Activated CD8-positive, alpha-beta memory T cell treated with anti-CD3 and anti-CD28 coated beads for 4 hours (primary cell): ENCODE measurements around the gene ATG5.

Source experiments
- DNase-seq, 2 donors: peaks; one replicate each; pipeline ENCODE4 v3.0.0-alpha.2; 2020; ENCODE audit warnings: low read depth in 2 of 2

Gene ATG5

DNA sequence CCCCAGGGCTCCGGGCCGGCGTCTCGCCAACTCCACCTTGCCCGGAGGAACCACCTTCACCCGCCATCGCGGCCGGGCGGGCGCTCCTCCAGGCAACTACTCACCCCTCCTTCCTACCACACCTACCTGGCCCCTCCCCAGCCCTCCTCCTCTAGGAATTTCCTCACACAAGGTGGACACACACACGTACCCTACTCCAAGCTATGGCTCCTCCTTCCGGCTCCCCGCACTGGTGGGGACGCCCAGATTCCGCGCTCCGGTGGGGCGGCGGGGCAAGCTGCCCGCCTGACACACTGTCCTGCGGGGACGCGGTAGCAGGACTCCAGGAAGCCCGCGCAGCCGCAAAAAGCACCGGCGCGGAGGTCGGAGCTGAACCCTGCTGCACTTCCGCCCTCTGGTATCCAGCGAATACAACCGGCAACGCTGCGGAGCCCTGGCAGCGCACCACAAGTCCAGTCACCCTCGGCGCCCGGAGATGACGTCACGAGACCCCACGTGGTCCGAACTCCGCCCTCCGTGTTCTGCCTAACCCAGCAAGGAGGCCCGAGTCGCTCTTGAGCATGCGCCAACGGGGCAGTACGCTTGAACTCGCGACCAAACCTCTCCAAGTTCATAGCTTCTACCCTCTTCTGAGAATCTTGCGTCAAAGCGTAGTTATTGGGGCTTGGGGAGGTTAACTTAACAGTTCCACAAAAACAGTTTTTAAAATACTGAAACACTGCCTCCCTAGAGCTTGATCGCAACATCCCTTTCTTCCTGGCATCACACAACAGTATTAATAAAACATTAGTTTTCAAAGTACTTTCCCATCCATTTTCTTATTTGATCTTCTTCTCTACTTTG is at the start of gene ATG5:
Gene ATG5, minus strand, starts transcription at position 425 of the 843 bp plus-strand sequence. CDS start 9,552 bp downstream, outside the sequence.
- DNase-seq = peak; percentile 100

- no peak for DNase-seq
Observed at GRCh38 chr6:106373502-106374239, 48.1 kb upstream of the ATG5 start.

DNA sequence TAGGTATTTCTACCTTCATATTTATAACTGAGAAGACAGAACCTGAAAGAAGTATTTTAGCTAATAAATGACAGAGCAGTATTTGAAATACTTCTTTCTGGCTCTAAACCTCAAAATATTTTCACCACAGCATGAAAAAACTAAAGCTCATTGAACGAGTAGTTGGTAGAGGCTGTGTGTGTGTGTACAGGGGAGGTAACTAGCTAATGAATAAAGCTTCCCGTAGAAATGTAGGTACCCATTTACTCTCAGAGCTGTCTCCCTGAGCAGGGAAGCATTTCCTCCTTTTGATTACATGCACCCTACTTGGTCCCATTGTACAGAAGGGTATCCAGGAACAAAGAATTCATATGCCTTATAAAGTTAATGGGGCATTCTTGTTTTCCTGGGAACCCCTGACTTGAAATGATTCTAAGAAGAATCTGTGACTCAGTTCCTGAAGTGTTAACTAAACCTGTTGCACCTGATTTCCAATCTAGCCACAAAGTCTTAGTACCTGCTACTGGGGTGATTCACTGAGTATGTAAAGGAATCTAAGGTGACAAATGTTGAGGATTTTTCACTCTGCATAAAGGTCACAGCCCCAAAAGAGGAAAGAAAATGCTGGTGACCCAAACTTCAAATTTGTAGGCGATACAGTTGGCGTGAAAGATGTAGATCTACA is 47.4 kb upstream of the ATG5 start:
- DNase-seq = no peak

- no peak for DNase-seq
Observed at GRCh38 chr6:106370639-106371038, 45.1 kb upstream of the ATG5 start.

DNA sequence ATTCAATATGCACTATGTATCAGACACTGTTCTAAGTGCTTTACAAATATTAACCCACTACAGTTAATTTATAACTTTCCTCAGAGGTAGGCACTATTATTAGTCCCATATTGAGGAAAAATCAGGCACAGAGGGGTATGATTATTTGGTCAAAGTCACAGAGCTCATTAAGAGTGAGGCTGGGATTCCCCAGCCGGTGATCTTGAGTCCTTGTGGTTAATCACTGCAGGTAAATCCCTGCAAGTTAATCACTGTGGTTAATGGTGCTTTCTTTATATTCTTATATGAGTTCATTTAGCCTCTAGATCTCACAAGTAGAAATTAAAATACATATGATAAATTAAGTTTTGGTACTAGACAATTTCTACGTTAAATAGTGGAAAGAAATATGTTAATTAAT is 44.2 kb upstream of the ATG5 start:
- no peak for DNase-seq

DNA sequence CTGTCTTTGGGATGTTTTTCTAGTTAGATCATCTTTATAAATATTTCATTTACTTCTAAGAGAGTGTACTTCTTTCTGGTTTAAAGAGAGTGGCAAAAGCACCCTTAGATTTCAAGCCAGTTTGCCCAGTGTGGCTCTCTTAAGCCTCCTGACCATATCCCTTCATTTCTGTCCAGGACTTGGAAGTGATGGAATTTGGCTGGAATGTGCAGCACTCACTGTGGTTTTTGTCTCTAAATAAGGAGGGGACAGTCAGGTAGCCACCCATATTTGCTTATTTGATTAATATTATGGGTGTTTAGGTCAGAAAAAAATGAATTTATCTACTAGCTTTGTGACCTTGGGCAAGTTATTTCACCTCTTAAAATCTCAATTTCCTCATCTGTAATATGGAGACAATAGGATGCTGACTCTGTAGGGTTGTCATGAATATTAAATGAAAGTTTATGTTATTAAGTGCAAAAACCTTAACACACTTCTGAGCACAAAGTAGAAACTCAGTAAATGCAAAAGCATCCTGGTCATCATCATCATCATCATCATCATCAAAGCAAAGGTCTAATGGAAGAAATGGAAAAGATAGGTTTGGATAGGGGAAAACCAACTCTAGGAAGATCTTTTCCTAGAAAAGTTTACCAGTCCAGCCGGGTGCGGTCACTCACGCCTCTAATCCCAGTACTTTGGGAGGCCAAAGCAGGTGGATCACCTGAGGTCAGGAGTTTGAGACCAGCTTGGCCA is 38.0 kb upstream of the ATG5 start:
- no peak for DNase-seq

DNA sequence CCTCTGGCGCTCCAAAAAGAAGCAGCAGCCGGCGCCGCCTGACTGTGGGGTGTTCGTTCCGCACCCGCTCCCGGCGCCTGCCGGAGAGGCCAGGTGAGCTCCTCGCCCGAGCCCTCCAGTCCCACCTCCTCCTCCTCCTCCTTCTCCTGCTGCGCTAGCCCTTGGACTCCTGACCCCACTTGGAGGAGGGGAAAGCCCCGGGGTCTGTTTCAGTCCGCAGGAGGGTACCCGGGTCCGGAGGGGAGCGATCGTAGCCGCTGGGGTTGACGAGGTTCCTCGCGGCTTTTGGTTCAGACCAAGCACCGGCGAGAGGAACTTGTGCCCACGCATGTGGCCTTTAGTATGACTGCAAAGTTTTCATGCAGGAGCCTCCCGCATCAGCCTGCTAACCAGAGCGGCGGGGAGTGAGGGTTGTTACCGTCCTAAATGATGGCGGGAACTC is 35.5 kb upstream of the ATG5 start:
- DNase-seq = no peak

GRCh38 chr6:106360410-106360988 is 34.9 kb upstream of the ATG5 start, which contains the start of gene CRYBG1:
Gene CRYBG1 (plus strand): TSS chr6:106360717. CDS start chr6:106360909, 192 bp downstream.
- peak; percentile 3 to 18 for DNase-seq

GRCh38 chr6:106359959-106360409 is 34.4 kb upstream of the ATG5 start:
- no peak for DNase-seq

- DNase-seq = no peak
Observed at GRCh38 chr6:106356378-106356777, 30.8 kb upstream of the ATG5 start.

DNA sequence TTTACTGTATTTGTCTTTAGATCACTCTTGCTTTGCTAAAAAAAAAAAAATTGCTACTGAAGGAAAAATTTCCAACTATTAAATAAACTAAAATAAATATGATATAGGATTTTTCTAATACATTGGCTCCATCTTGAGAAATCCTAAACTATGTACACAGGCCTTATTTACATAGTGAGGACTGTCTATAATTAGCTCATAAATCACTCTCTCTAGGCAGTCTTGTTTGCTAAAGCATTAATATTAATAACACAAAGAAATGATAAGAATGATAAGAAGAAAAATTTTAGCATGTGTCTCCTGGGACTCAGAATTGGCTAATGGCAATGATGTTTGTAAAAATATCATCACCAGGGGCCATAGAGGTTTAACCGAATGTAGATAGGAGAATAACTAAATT is 21.7 kb upstream of the ATG5 start:
- no peak for DNase-seq

GRCh38 chr6:106339334-106340029 is 13.9 kb upstream of the ATG5 start:
- peak in 1 of 2 donors; percentile 12 for DNase-seq

DNA sequence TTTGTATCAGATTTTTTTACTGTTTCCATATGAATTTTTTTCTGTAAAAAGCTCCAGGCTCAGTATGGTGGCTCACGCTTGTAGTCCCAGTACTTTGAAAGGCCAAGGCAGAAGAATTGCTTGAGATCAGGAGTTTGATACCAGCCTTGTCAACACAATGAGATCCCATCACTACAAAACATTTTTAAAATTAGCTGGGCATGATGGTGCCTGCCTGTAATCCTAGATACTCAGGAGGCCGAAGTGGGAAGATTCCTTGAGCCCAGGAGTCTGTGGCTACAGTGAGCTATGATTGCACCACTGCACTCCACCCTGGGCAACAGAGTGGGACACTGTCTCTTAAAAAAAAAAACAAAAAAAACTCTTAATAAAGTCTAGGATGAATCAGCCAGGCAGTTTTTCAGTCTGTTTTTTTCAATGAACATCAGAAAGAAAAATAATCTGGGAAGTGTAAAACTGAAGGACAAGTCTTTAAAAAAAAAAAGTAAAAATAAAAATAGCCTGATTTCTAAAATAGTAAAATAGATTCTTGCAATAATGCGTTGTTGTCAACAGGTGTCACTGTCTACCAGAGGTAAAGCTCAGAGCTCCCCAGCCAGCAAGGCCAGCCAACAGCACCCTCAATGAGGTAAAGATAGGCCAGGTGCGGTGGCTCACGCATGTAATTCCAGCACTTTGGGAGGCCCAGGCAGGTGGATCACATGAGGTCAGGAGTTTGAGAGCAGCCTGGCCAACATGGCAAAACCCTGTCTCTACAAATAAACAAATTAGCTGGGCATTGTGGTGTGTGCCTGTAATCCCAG is 9.3 kb upstream of the ATG5 start:
- DNase-seq = peak in 1 of 2 donors; percentile 9

GRCh38 chr6:106324726-106325335 is 729 bp downstream of the ATG5 start:
- no peak for DNase-seq

DNA sequence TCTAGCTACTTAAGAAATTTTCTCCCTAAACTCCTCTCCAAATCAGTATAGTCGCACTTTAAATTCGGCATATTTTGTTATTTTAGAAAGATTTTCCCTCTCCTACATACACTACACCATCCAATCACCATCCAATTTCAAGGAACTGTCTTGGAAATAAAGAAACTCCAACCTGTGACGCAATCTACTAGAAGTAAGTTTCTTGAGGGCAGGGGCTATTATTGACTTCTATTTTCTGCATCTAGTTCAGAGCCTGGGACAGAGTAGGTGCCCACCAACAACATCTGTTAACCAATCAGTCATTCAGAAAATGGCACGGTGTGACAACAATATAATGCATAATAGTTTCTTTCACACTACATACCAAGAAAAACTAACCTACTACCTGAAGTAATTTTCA is 3.6 kb downstream of the ATG5 start:
- DNase-seq = no peak

DNA sequence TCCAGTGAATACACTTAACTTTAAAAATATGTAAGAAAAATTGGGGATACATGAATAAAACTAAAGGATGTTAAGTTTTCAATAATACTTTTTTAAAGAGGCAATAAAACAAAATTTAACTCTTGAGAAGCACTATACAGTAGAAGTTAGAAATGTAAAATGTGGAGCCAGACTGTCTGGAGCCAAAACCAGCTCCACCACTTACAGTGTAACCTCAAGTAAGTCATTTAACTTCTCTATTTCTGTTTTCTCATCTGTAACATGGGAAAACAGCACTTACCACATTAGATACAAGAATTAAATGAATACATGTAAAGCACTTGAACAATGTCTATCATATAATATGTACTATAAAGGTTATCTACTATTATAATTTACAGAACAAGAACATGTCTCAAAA is 6.7 kb downstream of the ATG5 start:
- no peak for DNase-seq

- DNase-seq = no peak
Observed at GRCh38 chr6:106318061-106318460, 7.5 kb downstream of the ATG5 start.

- no peak for DNase-seq
Observed at GRCh38 chr6:106316375-106316766, 9.2 kb downstream of the ATG5 start.

GRCh38 chr6:106315765-106316374 is 9.7 kb downstream of the ATG5 start:
- DNase-seq = no peak
